Midbrain (tissue), 1 donor: ENCODE measurements around the gene KREMEN2.
"Not testable (repeated sequence)": the region's sequence is repeated elsewhere in the genome, so short reads cannot be mapped to it uniquely, and the experiment has no call there.

Experiments
- DNase-seq: peaks from one replicate; lab custom pipeline; 2025; lab: John Stamatoyannopoulos, UW

The KREMEN2 gene

DNA sequence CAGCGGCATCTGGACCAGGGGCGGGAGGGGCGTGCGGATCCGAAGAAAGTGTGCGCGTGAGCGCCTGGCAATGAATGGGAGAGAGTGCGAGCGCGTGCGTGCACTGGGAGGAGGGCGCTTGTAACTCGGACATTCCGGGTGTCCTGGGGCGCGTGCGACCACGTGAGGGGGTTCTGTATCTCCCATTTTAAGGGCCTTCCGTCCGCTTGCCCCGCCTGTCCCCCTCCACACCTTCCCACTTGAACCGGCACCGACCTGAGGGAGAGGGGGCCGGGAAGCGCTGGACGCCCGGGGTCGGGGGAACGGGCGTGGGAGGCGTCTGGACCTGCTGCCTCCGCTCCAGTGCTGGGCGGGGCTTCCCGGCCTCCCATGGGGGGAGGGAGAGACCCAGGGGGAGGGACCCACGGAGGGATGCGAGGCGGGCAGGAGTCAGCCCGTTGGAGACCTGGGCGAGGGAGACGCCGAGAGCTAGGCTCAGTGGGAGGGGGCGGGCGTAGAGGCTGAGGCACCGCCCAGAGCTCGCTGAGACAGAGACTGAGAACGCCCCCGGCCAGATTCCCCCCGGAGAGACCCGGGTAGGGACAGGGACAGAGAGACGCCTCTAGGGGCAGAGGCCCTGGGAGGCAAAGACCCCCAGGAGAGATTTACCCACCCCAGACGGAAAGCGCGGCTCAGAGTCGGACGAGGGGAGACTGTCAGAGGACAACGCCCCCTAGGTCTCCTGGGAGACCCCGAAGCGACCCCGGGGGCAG is at the start of gene KREMEN2:
Gene KREMEN2 (plus strand): TSS at position 553 of the 752 bp plus-strand sequence. CDS start 246 bp downstream, outside the sequence.
- DNase-seq: no peak

DNA sequence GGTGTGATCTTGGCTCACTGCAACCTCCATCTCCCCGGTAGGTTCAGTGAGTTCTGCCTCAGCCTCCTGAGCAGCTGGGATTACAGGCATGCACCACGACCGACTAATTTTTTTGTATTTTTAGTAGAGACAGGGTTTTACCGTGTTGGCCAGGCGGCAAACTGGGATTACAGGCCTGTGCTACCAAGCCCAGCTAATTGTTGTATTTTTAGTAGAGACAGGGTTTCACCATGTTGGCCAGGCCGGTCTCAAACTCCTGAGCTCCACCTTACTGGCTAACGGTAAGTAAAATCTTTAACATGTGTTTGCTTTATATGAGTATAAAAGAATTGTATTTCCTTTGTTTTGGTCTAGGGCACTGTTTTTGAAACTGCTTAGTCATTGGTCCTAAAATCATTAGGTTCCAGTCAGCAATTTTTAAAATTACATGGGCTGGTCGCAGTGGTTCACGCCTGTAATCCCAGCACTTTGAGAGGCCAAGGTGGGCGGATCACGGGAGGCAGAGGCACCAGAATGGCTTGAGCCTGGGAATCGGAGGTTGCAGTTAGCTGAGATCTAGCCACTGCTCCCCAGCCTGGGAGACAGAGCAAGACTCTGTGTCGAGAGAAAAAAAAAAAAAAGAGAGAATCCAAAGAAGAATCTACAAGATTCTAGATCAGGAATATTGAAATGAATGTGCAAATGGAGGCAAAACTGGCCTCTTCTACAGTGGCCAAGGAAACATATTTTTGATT is 48.7 kb upstream of the KREMEN2 start:
- DNase-seq: no peak

DNA sequence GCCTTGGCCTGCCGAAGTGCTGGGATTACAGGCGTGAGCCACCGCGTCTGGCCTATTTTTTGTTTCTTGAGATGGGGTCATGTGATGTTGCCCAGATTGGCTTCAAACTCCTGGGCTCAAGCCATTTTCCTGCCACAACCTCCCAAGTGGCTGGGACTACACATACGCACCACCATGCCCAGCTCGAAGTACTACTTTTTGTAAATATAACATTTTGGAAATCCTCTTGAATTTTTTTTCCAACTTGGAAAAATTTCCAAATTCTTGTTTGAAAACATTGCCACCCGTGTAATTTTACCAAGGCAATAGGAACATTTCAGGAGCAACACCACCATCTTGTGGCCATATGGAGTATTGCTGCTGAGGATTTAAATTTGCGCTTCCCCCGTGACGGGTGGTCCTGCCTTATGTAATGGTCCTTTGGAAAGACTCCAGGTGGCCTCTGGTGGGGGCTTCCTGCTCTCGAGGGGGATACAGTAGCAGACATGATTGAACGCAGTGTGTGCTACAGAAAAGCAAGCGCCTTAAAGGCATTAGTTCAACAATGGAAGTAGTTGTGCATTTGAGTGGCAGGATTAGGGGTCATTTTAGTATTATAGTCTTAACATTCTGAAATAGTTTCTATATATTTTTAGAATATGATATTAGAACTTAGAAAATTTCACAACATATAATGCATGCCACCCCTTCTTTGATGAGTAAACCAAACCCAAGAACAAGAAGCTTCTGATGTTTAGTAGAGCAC is 44.4 kb upstream of the KREMEN2 start:
- DNase-seq: peak; percentile 76

DNA sequence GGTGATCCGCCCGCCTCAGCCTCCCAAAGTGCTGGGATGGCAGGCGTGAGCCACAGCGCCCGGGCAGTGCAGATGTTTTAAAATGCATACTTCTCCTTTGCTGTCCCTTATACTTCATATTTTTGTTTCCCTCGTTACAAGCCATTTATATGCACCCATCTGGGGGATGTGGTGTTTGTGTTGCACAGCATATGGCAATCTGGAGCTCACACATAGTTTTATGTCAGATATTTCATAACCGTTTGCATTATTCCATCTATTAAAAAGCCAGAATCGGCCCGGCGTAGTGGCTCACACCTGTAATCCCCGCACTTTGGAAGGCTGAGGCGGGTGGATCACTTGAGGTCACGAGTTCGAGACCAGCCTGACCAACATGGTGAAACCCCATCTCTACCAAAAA is 40.6 kb upstream of the KREMEN2 start:
- DNase-seq: no peak

DNA sequence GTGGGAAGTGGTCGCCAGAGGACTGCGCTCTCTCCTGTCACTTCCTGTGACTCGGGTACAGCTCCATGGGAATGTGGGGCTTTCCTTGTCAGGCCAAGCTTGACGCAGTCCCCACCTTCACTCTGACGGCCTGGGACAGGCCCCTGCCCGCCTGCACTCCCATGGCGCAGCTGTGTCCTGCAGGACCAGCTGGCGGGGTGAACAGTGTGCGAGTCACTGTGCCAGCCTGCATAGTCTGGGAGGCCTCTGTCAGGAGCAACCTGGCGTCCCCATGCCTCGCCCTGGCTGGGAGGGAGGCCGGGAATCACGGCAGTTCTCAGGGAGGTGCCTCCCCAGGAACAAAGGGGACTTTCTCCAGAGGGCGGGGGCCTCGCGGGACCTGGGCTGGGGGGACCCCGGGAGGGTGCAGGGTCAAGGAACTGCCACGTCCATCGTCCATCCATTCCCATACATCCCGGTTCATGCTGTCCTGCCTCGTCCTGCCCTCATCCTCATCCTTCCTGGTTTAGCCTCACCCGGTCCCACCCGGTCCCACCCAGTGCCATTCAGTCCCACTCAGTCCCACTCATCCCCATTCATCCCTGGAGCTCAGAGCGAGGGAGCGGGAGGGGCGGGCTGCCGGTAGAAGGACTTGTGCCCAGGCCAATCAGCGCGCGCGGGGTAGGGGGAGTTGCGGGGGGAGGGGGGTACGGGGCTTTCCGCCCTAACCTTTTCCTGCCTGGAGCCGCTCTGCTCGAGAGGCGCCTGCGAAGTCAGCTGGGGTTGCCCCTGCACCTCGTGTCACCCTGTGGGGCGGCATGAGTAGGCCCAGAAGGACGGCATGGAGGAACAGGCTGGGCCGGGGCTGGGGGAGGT is 38.9 kb upstream of the KREMEN2 start:
- DNase-seq: no peak

- no peak for DNase-seq
Measured at GRCh38 chr16:2925951-2926649, 38.0 kb upstream of the KREMEN2 start.

GRCh38 chr16:2926650-2926999 is 37.5 kb upstream of the KREMEN2 start:
- DNase-seq: no peak

DNA sequence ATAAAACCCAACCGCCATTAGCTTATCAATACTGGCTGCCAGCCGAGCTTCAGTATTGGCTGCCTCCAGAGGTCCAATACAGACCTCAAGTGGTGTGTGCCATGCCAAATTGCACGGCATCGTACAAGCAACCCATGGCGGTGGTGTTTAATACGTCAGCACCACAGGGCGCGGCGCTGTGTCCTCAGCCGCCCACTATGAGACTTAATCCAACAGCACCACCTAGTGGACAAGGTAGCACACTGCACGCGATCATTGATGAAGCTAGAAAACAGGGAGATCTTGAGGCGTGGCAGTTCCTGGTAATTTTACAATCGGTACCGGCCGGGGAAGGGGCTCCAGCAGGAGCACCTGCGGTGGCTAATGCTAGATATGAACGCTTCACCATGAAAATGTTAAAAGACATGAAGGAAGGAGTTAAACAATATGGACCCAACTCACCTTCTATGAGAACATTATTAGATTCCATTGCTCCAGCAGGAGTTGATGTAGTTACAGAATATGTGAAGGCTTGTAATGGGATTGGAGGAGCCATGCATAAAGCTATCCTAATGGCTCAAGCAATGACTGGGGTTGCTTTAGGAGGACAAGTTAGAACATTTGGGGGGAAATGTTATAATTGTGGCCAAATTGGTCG is 36.9 kb upstream of the KREMEN2 start:
- DNase-seq: peak; percentile 84

DNA sequence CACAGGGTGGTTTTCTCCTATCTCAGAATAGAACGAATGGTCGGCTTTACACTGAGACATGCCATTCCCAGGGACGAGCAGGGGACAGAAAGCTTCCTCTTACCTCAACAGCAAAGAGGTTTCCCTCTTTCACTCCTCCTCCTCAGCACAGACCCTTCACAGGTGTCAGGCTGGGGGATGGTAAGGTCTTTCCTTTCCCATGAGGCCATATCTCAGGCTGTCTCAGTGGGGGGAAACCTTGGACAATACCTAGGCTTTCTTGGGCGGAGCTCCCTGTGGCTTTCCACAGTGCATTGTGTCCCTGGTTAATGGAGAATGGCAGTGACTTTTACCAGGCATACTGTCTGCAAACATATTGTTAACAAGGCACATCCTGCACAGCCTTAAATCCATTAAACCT is 35.9 kb upstream of the KREMEN2 start:
- DNase-seq: not testable (repeated sequence)

- DNase-seq: no peak
Measured at GRCh38 chr16:2928796-2929195, 35.3 kb upstream of the KREMEN2 start.

DNA sequence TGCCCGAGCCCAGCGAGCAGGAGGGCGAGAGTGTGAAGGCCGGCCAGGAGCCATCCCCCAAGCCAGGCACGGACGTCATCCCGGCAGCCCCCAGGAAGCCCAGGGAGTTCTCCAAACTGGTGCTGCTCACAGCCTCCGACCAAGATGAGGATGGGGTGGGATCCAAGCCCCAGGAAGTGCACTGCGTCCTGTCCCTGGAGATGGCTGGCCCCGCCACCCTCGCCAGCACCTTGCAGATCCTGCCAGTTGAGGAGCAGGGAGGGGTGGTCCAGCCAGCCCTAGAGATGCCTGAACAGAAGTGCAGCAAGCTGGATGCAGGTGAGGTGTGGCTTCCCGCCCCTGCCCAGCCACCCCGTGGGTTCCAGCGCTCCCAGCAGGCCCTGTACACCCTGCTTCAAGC is 34.4 kb upstream of the KREMEN2 start:
- no peak for DNase-seq

GRCh38 chr16:2930236-2930635 is 33.8 kb upstream of the KREMEN2 start:
- DNase-seq: no peak

- DNase-seq: not testable (repeated sequence)
Measured at GRCh38 chr16:2931231-2931914, 32.7 kb upstream of the KREMEN2 start.

DNA sequence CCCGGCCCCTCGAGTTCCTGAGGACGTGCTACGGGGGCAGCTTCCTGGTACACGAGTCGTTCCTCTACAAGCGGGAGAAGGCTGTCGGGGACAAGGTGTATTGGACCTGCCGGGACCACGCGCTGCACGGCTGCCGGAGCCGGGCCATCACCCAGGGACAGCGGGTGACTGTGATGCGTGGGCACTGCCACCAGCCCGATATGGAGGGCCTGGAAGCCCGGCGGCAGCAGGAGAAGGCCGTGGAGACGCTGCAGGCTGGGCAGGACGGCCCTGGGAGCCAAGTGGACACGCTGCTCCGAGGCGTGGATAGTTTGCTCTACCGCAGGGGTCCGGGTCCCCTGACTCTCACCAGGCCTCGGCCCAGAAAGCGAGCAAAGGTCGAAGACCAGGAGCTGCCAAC is 30.9 kb upstream of the KREMEN2 start:
- DNase-seq: no peak

DNA sequence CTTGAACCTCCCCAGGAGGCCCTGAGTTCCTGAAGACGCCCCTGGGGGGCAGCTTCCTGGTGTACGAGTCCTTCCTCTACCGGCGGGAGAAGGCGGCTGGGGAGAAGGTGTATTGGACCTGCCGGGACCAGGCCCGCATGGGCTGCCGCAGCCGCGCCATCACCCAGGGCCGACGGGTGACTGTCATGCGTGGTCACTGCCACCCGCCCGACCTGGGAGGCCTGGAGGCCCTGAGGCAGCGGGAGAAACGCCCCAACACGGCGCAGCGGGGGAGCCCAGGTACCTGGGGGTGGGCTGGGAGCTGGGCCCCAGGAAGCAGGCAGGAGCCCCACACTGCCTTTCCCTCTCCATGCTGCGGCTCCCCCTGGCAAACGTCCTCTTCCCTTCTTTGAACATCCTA is 30.4 kb upstream of the KREMEN2 start:
- no peak for DNase-seq

- DNase-seq: no peak
Measured at GRCh38 chr16:2934450-2934849, 29.6 kb upstream of the KREMEN2 start.

GRCh38 chr16:2936436-2937011 is 27.6 kb upstream of the KREMEN2 start:
- no peak for DNase-seq

DNA sequence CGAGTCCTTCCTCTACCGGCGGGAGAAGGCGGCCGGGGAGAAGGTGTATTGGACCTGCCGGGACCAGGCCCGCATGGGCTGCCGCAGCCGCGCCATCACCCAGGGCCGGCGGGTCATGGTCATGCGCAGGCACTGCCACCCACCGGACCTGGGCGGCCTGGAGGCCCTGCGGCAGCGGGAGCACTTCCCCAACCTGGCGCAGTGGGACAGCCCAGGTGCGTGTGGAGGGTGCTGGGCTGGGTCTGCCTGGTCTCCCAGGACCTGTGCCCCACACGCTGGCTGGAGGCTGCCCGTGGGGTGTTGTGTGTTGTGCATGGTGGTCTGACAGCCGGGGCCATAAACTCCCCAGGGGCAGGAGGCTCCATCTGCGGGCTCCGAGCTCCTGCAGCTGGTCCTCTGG is 26.9 kb upstream of the KREMEN2 start:
- no peak for DNase-seq

DNA sequence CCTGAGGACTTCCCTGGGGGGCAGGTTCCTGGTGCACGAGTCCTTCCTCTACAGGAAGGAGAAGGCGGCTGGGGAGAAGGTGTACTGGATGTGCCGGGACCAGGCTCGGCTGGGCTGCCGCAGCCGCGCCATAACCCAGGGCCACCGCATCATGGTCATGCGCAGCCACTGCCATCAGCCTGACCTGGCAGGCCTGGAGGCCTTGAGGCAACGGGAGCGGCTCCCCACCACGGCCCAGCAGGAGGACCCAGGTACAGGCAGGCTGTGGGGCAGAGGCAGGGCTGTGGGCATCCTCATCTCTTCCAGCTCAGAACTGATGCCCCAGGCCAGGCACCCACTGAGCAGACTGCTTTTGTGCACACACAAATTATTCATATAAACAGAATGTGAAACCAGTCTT is 25.9 kb upstream of the KREMEN2 start:
- no peak for DNase-seq

- DNase-seq: no peak
Measured at GRCh38 chr16:2939968-2940367, 24.1 kb upstream of the KREMEN2 start.
